Mucosa of descending colon (tissue), 3 donors: Measurements from ENCODE around the gene SYNM. TPM values are rescaled to one million over a fixed set of nuclear protein-coding genes. Genes with fewer than 3 reads are reported as not detected.
"Not testable (repeated sequence)": the region's sequence is repeated elsewhere in the genome, so short reads cannot be mapped to it uniquely, and the experiment has no call there.

ENCODE experiments used
- ATAC-seq: fragments of 200-7000 bp; cut with Tn5 transposase; one replicate; pipeline ENCODE4 v1.9.1; 2020; ENCODE audit warnings: mild to moderate bottlenecking, moderate library complexity
- DNase-seq, 3 donors: peaks; one replicate each; pipeline ENCODE4 v3.0.0-alpha.2; 2020
- H3K36me3 ChIP-seq: fragments of 200-600 bp; one replicate; pipeline ENCODE4 v1.8.0; 2021; ENCODE audit warnings: low read depth, mild to moderate bottlenecking
- H3K4me1 ChIP-seq: fragments of 200-600 bp; one replicate; pipeline ENCODE4 v1.8.0; 2021; ENCODE audit warnings: low read depth, mild to moderate bottlenecking
- H3K4me3 ChIP-seq: fragments of 200-600 bp; one replicate; pipeline ENCODE4 v1.8.0; 2021; ENCODE audit warnings: mild to moderate bottlenecking
- H3K9me3 ChIP-seq: fragments of 200-600 bp; one replicate; pipeline ENCODE4 v1.8.0; 2021; ENCODE audit warnings: mild to moderate bottlenecking
- intact Hi-C, 2 donors: fragments of 100-400 bp; cut with DNase I in 1 of 2; cut with micrococcal nuclease in 1 of 2; formaldehyde crosslinking; loops; one replicate each; pipeline versions ENCODE4 v1.11.0 to v1.11.1; 2022; cut with DNase I, micrococcal nuclease
- total RNA-seq, 3 donors: library from RNA; stranded (reverse); fragmentation: NEBNext Ultra II Directional in 2 of 3; extraction: Animal tissue kit (Norgen Biotek cat#: 25700) in 2 of 3; gene quantifications; one replicate each; pipeline versions ENCODE4 v1.2.1 to v1.2.4, GENCODE V29; 2021 to 2023
- TF ChIP-seq, protein P1 (sequence below): fragments of 200-600 bp; IDR thresholded peaks from one replicate; pipeline ENCODE4 v1.8.0; 2022; ENCODE audit warnings: antibody characterized with exemption, mild to moderate bottlenecking
- donor health status: DM: no; HTN: no; CAD: no; lungs with moderate emphysema.
- donor health status: DM: no; HTN: no; CAD: no.
- donor health status: DM: no; HTN: yes; CAD: no.

Gene SYNM
- total RNA-seq, 3 donors from 2014 or later, result 10.9 to 777 (median 37.0) TPM

DNA sequence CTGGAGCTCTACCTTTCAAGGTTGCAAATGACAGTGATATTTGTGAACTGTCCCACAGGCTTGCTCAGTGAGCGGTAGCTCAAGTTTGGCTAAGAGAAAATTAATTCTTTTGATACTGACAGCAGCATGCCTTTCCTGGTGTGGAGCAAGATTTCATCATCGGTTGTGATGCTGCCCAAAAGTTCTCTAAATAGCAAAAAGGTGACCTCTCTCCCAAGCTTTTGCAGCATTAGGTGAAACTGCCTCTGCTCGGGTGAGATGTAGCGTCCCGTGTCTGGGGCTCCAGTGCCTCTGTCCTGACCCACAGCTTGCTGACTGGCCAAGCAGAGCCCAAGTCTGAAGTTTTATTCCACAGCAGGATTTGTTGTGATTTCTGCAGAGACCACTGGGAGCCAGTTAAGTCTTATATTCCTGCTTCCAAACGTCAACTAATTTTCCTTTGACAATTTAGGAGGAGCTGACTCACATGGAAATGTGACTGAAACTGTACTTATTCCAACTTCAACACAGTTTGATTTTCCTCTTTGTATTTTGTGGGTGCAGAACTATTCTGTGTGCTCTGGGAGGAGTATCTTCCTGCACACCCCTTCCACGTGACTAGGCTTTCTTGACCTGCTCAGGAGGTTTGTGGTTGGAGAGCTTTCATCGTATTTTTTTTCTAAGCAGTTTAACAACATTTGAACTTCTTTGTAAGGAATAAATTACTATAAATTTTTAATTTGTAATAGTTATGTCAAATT, 5.9 kb downstream of the SYNM start:
- intact Hi-C loops, result no loop called here
- TF ChIP-seq, protein P1, sequence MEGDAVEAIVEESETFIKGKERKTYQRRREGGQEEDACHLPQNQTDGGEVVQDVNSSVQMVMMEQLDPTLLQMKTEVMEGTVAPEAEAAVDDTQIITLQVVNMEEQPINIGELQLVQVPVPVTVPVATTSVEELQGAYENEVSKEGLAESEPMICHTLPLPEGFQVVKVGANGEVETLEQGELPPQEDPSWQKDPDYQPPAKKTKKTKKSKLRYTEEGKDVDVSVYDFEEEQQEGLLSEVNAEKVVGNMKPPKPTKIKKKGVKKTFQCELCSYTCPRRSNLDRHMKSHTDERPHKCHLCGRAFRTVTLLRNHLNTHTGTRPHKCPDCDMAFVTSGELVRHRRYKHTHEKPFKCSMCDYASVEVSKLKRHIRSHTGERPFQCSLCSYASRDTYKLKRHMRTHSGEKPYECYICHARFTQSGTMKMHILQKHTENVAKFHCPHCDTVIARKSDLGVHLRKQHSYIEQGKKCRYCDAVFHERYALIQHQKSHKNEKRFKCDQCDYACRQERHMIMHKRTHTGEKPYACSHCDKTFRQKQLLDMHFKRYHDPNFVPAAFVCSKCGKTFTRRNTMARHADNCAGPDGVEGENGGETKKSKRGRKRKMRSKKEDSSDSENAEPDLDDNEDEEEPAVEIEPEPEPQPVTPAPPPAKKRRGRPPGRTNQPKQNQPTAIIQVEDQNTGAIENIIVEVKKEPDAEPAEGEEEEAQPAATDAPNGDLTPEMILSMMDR, result no peak
- DNase-seq (no peak), ATAC-seq (no peak)
- H3K9me3 ChIP-seq, result no peaks in the 10 kb centered on the region
- H3K4me1 ChIP-seq, result peaks cover 6% of the 10 kb centered on the region
- no peaks in the 10 kb centered on the region for H3K36me3 ChIP-seq
- no peak overlapping the region for H3K4me3 ChIP-seq

- intact Hi-C loops, ATAC-seq, DNase-seq, H3K4me3 ChIP-seq, H3K4me1 ChIP-seq, H3K9me3 ChIP-seq, H3K36me3 ChIP-seq: not testable (repeated sequence)
Observed at GRCh38 chr15:99111641-99112040, 6.8 kb downstream of the SYNM start.

- intact Hi-C loops, result no loop called here
- TF ChIP-seq, protein P1, result no peak
- H3K4me1 ChIP-seq, result no peaks in the 10 kb centered on the region
- DNase-seq (no peak), ATAC-seq (no peak)
- H3K9me3 ChIP-seq, result no peaks in the 10 kb centered on the region
- no peak overlapping the region for H3K4me3 ChIP-seq
- H3K36me3 ChIP-seq, result no peaks in the 10 kb centered on the region
Observed at GRCh38 chr15:99113547-99114271, 8.8 kb downstream of the SYNM start.

- H3K4me3 ChIP-seq, result no peak overlapping the region
- ATAC-seq (peak; percentile 31), DNase-seq (no peak)
- H3K9me3 ChIP-seq, result no peaks in the 10 kb centered on the region
- TF ChIP-seq, protein P1, result no peak
- no peaks in the 10 kb centered on the region for H3K4me1 ChIP-seq
- intact Hi-C loops, result no loop called here
- H3K36me3 ChIP-seq, result no peaks in the 10 kb centered on the region
Observed at GRCh38 chr15:99114511-99115299, 9.8 kb downstream of the SYNM start.

DNA sequence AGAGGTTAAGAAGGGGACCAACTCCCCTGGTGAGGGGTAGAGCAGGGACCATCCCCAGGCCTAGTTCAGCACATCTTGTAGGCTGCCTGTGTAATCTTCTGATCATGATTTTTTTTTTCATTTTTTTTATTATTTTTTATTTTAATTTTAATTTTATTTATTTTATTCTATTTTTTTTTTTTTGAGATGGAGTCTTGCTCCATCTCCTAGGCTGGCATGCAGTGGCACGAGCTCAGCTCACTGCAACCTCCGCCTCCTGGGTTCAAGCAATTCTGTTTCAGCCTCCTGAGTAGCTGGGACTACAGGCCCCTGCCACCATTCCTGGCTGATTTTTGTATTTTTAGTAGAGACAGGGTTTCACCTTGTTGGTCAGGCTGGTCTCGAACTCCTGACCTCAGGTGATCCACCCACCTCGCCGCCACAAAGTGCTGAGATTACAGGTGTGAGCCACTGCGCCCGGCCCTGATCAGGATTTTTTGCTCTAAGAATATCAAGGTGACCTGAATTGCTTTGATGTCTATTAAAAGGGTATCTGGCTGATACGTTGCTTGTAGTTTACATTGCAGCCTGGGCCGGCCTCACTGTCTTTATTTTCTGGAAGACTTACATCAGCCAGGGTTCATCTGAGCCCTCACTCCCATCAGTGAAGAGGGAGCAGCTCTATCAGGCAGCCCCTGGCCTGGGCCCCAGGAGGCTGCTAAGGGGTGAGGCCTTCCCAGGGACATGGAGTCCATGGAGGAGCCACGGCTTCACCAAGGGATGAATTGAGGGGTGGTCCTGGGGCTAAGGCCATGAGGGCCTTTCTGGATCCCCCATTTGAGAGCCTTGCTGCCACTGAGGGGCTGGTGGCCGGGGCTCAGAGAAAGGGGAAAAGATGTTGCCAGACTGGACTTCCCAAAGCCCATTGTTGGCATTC, 10.7 kb downstream of the SYNM start:
- TF ChIP-seq, protein P1, result no peak
- DNase-seq (no peak), ATAC-seq (no peak)
- H3K9me3 ChIP-seq, result no peaks in the 10 kb centered on the region
- intact Hi-C loops, result no loop called here
- H3K4me1 ChIP-seq, result no peaks in the 10 kb centered on the region
- H3K4me3 ChIP-seq, result no peak overlapping the region
- H3K36me3 ChIP-seq, result no peaks in the 10 kb centered on the region
